ENCODE data around the gene ATP8B1.

The ATP8B1 gene

DNA sequence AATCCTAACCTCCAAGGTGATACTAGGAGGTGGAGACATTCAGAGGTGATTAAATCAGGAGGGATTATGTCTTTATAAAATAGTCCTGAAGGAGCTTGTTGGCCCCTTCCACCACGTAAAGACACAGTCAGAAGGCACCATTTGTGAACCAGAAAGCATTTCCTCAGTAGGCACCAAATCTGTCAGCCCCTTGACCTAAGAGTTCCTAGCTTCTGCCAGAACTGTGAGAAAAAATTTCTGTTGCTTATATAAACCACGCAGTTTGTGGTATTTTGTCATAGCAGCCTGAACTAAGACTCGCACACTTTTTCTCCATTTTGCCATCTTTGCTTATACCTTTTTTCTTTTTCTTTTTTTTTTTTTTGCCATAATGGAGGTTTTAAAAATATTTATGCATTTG is 162.9 kb downstream of the ATP8B1 start:
- TF ChIP-seq, protein P1, sequence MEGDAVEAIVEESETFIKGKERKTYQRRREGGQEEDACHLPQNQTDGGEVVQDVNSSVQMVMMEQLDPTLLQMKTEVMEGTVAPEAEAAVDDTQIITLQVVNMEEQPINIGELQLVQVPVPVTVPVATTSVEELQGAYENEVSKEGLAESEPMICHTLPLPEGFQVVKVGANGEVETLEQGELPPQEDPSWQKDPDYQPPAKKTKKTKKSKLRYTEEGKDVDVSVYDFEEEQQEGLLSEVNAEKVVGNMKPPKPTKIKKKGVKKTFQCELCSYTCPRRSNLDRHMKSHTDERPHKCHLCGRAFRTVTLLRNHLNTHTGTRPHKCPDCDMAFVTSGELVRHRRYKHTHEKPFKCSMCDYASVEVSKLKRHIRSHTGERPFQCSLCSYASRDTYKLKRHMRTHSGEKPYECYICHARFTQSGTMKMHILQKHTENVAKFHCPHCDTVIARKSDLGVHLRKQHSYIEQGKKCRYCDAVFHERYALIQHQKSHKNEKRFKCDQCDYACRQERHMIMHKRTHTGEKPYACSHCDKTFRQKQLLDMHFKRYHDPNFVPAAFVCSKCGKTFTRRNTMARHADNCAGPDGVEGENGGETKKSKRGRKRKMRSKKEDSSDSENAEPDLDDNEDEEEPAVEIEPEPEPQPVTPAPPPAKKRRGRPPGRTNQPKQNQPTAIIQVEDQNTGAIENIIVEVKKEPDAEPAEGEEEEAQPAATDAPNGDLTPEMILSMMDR (IDR thresholded peaks at IDR 0.05; ENCODE audit: extremely low read depth, insufficient read depth, missing control alignments) = no peak
- no peak for DNase-seq (ENCODE audit: low spot score)
- in situ Hi-C loops (cut with MboI; ENCODE audit: low pct_unique_long_range_greater_than_20kb, low sequenced_read_pairs, unreplicated experiment) = loop anchor here (25.0 kb wide), 1 partner anchor 197 kb away; no protein-coding TSS in a partner anchor

DNA sequence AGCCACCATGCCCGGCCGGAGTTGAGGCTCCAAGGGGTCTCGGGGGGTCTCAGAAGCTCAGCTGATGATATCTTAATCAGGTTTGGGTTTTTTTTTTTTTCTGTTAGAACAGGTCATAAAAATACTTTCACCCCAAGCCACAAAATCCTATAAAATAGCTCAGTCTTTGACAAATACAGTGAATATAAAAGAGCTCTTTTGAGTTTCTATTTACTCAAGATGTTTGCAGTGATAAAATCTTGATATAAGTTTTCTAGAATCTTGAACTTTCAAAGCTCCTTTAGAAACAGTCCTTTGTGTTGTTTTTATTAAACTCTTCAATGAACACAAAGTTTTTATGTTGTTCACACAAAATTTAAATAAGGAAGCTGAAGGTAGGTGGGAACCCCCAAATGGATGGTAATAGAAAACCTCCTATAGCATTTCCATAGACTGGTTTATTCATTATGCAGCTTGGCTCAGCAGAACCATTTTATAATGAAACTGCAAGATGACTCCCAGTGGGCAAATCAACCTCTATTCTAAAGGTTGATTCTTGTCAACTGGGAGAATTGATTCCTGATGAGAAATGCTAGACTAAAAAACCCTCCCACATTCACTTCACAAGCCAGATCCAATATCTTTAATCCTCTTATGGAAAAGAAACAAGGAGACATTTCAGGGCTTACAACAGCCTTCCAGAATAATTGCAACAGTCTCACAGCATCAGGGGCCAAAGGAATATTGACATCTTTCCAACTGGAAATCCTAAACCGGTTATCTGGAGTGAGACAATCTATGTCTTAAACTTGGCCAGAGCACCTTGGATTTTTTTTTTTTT is 167.9 kb downstream of the ATP8B1 start:
- no peak for DNase-seq (ENCODE audit: low spot score)
- TF ChIP-seq, protein P1 (IDR thresholded peaks at IDR 0.05; ENCODE audit: extremely low read depth, insufficient read depth, missing control alignments) = no peak
- in situ Hi-C loops (cut with MboI; ENCODE audit: low pct_unique_long_range_greater_than_20kb, low sequenced_read_pairs, unreplicated experiment) = loop anchor here (25.0 kb wide), 1 partner anchor 202 kb away; no protein-coding TSS in a partner anchor

DNA sequence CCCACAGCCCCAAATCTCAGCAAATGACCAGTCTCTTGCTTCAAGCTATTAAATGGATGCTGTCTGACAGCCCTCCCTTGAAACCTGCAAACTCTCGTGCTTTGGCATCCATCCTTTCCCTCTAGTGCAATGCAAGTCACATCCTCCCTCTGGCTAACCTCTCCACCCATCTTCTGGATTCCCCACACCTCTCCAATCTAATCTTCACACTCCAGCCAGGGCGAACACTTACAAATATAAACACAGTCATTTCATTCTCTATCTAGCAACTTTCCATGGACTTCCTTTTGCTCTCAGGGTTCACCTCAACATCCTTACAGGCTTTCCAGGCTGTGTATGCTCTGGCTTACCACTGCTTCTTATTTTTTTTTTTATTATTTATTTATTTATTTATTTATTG is 171.4 kb downstream of the ATP8B1 start:
- TF ChIP-seq, protein P1 (IDR thresholded peaks at IDR 0.05; ENCODE audit: extremely low read depth, insufficient read depth, missing control alignments) = no peak
- DNase-seq (ENCODE audit: low spot score) = no peak
- in situ Hi-C loops (cut with MboI; ENCODE audit: low pct_unique_long_range_greater_than_20kb, low sequenced_read_pairs, unreplicated experiment) = loop anchor here (25.0 kb wide), 1 partner anchor 206 kb away; no protein-coding TSS in a partner anchor

DNA sequence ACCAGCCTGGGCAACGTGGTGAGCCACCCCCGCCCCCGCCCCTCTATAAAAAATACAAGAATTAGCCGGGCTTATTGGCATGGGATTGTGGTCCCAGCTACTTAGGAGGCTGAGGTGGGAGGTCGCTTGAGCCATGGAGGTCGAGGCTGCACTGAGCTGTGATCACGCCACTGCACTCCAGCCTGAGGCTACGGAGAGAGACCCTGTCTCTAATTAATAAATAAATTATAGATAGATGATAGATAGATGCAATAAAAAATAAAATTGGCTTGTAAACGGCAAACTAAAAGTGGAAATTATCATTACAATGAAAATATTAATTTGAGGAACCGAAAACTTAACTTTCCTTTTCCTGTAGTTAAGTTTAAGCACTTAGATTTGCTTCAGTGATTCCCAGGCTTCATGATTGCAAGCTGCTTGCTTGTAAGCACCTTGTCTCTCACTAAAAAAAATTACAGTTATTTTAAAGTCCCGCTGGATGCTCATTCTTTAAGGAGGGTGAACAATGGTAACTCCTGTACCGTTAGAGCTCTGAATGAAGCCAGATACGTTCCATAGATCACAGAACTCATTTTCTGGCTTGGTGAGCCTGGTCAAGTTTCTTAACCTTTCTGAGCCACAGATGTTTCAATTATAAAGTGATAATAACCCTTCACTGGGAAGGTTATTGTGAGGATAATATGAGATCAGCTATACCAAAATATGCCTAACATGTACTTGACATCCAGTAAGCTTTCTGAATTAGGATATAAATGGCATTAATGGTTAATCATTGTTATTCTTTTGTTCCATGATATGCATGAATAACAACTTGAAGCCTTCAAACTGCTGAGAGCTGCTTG is 172.1 kb downstream of the ATP8B1 start:
- in situ Hi-C loops (cut with MboI; ENCODE audit: low pct_unique_long_range_greater_than_20kb, low sequenced_read_pairs, unreplicated experiment) = loop anchor here (25.0 kb wide), 1 partner anchor 206 kb away; no protein-coding TSS in a partner anchor
- peak; percentile 63 for DNase-seq (ENCODE audit: low spot score)
- TF ChIP-seq, protein P1 (IDR thresholded peaks at IDR 0.05; ENCODE audit: extremely low read depth, insufficient read depth, missing control alignments) = no peak

DNA sequence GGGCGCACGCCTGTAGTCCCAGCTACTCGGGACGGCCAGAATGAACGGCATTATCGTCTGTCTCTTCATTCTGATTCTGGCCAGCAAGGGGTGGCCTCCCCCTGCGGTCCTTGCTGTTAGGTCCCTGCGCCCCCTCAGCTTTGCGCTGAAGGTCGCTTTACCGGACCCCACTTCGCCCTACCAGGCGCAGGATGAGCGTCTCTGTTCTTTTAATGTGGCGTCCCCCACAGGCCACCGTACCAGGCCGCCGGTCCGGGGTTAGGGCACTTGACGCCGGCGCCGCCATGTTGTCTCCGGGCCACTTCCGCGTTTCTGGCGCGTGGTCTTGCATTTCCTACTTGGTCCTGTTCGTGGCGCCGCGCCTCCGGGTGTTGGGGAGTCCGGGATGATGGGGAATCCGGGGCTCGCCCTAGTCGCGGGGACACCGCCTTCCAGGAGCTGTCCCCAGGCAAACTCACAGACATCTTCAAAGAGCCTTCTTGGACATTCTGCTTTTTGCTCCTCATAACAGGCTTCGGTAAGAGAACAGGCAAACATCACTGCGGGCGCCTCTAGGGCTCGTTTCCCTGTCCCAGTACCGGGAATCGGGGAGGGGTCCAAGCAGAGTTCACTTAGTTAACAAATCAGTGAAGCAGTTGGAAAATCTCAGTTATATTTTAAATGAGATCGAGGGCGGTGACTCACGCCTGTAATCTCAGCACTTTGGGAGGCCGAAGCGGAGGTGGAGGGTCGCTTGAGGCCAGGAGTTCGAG is 172.9 kb downstream of the ATP8B1 start:
- DNase-seq (ENCODE audit: low spot score) = peak; percentile 90
- TF ChIP-seq, protein P1 (IDR thresholded peaks at IDR 0.05; ENCODE audit: extremely low read depth, insufficient read depth, missing control alignments) = peak; percentile 92
- in situ Hi-C loops (cut with MboI; ENCODE audit: low pct_unique_long_range_greater_than_20kb, low sequenced_read_pairs, unreplicated experiment) = loop anchor here (25.0 kb wide), 1 partner anchor 207 kb away; no protein-coding TSS in a partner anchor

DNA sequence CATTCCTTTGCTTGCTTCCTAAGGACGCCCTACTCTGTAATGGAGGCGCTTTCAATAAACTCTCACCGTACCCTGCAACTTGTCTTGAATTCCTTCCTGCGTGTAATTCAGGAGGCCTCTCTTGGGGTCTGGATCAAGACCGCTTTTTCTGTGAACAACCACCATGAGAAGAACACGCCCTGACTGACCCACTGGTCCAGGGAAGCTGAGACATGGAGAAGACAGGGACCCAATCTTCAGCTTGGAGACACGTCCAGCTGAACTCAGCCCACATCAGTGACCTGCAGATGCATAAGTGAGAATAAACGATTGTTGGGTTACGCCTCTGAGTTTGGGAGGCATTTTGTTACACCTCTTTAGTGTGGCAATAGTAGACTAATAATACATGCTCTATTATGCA is 173.7 kb downstream of the ATP8B1 start:
- TF ChIP-seq, protein P1 (IDR thresholded peaks at IDR 0.05; ENCODE audit: extremely low read depth, insufficient read depth, missing control alignments) = no peak
- in situ Hi-C loops (cut with MboI; ENCODE audit: low pct_unique_long_range_greater_than_20kb, low sequenced_read_pairs, unreplicated experiment) = loop anchor here (25.0 kb wide), 1 partner anchor 208 kb away; no protein-coding TSS in a partner anchor
- DNase-seq (ENCODE audit: low spot score) = no peak

Measured in GM13977 (cell line).